ENCODE results near the gene ANKMY2.
"Not testable (repeated sequence)": the region's sequence is repeated elsewhere in the genome, so short reads cannot be mapped to it uniquely, and the experiment has no call there.

The ANKMY2 gene

GRCh38 chr7:16645593-16646471, at the start of gene ANKMY2, which contains the start of gene BZW2:
Gene ANKMY2, minus strand, starts transcription at chr7:16645754. Its CDS starts 181 bp downstream, at chr7:16645573.
Gene BZW2, plus strand, starts transcription at chr7:16646181. Its CDS starts 19,263 bp downstream, at chr7:16665444.
- DNase-seq: peak; percentile 87

GRCh38 chr7:16694806-16695205, 49.3 kb upstream of the ANKMY2 start:
- DNase-seq: no peak

DNA sequence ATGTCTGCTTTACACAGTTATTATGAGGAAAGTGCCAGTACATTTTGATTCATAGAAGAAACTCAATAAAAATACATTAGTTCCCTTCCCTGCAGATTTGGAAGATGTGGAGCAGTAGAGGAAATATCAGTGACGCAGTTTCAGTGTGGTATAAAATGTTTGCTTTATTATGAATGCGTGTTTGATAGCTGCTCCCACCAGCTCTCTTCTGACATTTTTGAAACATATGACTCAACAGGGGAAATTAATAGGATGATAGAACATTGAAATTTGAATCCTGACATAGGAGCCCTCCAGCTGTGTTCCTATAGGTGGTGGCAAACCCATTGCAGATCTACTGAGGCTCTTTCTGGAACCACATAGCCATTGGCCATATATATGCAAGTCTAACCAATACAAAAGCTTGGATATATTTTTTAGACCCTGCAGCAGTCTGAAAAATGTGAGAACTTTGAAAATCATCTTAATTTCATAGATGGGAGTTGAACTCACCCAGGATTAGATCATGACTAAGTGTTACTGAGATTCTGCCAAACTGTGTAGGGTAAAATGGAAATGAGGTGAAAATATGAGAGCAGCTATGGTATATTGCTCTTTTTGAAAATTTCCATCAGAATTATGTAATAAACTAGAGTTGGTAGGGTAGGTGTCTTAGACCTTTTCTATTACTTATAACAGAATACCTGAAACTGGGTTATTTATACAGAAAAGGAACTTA, 48.2 kb upstream of the ANKMY2 start:
- no peak for DNase-seq

DNA sequence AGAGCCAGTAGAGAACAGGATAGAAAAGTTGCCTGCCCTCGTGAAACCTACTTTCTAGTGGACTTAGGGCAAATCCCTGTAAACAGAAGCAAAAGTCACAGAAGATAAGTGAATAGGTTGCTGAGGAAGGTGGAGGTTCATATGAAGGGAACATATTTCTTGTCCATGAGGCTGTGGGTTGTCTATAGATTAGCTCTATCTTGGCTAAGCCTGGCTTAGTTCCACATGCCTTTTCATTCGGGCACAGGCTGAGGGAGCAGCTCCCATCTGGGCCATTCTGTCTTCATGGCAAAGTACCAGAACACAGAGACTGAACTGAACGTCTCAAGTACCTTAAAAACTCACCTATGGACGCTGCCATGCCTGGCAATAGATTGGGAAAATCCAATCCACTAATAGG, 45.7 kb upstream of the ANKMY2 start:
- DNase-seq: no peak

DNA sequence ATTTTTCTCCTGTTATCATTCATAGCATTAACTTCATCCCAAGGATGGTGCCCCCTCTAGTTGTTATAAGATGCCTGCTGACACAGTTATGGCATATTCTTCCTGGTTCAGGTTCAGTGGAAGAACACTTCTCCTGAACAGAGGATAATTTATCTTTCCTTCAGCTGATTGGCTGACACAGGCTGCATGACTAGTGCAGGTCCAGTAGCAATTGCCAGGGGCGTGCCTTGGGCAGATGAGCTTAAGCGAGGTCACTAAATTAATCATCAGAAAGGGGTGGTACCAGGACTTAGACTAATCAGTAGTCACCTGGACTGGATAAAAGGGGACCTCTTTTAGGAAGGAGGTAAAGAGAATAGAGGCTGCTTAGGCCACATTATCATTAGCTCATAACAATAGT, 42.7 kb upstream of the ANKMY2 start:
- no peak for DNase-seq

DNA sequence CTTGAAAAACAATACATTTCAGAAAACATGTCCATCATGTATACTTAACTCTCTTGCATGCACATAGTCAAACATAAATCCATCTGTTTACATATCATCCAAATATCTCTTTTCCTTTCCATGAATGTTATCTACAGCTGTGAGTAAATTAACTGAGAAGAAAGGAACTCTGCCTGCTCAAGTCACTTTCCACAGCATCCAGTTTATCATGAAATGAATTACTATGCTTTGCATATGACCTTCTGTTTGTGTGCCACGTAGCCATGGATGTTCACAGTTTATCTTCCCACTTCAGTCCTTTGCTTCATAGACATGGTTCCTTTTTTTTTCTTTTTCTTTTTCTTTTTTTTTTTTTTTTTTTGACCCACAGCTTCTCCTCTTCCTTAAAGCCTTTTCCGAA, 40.0 kb upstream of the ANKMY2 start:
- no peak for DNase-seq

DNA sequence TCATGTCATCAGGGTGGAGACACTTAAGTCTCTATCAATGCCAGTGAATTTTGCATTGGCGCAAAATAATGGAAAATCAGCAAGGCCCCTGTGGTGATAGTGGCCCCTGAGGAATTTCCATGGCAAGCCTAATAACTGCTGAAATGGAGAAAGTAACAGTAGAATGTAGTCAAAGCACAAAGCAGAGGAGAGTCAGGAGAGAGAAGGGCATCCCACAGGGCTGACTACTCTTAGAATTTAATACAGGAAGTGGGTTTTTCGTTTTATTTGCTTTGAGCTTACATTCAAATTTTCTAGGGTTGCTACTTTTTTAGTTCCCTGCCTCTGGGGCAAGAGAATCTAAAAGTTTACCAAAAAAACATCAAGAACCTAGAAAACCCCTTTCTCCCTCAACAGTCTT, 39.4 kb upstream of the ANKMY2 start:
- no peak for DNase-seq

GRCh38 chr7:16678645-16679566, 33.4 kb upstream of the ANKMY2 start:
- DNase-seq: not testable (repeated sequence)

DNA sequence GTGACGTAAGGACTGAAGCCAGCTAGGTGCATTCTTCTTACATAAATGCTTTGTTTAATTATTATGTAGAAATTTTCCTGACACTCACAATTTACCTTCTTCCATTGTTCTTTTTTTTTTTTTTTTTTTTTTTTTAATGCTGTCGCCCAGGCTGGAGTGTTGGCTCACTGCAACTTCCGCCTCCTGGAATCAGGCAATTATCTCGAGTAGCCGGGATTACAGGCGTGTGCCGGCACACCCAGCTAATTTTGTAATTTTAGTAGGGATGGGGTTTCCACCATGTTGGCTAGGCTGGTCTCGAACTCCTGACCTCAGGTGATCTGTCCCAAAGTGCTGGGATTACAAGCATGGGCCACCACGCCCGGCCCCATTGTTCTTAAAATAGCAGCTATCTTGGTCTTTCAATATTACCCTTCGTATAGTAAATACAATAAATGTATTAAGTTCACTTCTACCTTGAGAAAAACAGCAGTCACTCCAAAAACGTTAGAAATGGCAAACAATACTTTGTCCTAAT, 32.5 kb upstream of the ANKMY2 start:
- DNase-seq: no peak

DNA sequence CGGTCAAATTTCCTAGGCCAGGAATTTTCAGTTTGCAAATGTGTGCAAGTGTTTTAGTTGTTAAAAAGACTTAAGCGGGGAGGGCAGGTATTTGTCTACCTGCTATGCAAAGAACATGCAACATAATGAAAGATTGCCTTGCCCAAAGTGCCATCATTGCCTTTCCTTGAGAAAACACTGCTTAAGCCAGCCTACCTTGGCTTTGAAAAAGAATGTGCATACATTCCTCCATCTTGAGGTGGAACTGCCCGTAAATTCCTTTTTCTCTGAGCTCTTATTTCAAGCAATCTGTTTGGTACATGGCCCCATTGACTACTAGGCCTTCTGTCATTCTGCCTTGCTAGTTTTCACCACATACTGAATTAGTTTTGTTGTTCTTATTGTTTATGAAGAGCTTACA, 29.7 kb upstream of the ANKMY2 start:
- no peak for DNase-seq

DNA sequence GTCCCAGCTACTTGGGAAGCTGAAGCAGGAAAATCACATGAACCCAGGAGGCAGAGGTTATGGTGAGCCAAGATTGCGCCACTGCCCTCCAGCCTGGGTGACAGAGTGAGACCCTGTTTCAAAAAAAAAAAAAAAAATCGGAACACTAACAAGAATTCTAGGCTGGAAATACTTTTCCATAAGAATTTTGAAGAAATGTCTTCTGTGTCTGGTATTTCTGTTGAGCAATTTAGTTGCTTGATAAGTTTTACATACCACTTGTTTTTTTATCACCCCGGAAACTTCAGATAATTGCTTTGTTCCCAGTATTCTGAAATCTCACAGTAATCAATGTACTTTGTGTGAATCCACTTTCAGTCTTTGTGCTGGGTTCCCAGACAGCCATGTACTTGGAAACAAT, 26.3 kb upstream of the ANKMY2 start:
- no peak for DNase-seq

GRCh38 chr7:16670731-16671344, 25.3 kb upstream of the ANKMY2 start:
- DNase-seq: no peak

- no peak for DNase-seq
Measured at GRCh38 chr7:16670021-16670420, 24.5 kb upstream of the ANKMY2 start.

DNA sequence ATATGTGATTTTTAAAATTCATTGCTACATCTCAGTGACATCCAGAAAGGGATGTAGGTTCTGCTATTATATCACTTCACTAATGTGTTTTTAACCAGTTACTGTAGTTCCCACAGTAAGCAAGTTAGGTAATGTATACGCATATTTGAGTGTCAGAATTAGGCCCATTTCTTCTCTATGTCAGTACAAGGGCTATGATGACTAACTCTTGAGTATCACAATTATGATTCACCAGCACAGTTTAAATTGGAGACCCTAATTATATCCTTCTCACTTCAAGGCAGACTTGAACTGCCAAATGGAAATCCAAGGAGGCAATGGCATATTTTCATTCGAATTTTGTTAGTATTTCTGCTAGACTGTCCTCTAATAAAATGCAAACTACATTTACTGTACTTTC, 24.0 kb upstream of the ANKMY2 start:
- no peak for DNase-seq

DNA sequence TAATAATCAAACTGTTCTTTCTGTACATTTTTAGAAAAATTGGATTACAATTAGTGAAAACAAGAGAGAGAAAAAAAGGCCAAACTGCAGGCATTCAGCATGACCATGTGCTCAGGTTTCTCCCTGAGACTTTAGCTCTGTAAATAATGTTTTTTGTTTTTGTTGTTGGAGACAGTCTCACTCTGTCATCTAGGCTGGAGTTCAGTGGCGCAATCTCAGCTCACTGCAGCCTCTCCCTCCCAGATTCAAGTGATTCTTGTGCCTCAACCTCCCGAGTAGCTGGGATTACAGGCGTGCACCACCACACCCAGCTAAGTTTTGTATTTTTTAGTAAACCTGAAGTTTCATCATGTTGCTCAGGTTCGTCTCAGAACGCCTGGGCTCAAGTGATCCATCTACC, 23.4 kb upstream of the ANKMY2 start:
- no peak for DNase-seq

GRCh38 chr7:16668049-16668858, 22.7 kb upstream of the ANKMY2 start:
- no peak for DNase-seq

GRCh38 chr7:16667355-16667754, 21.8 kb upstream of the ANKMY2 start:
- no peak for DNase-seq

- DNase-seq: no peak
Measured at GRCh38 chr7:16661924-16662323, 16.4 kb upstream of the ANKMY2 start.

DNA sequence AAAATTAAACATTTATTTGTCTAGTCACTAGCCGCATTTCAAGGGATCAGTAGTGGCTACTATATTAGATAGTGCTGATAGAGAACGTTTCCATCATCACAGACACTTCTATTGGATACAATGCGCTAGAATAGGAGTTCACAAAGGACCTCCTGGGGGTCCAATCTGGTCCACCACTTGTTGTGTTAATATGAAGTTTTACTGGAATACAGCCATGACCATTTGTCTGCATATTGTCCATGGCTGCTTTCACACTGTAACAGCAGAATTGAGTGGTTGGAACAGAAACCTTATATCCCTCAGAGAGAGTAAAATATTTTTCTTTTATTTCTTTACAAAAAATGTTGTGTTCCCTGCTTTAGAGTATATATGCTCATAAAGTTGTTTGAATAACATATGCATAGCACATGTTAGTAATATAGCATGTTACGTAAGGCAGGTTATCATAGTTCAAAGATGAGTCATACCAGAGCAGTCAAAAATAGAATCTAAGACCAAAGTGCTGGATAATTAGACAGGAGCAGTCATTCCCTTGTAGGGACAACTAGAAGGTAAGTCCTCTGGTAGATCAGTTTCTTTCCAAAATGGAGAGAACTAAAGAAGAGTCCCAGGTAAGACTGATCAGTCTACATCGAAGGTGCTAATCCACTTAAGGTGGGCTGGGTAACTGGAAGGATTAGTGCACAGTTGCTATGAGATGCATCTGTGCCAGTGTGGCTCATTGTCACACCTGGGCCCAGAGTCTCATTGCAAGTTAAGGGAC, 15.3 kb upstream of the ANKMY2 start:
- no peak for DNase-seq

GRCh38 chr7:16659854-16660497, 14.4 kb upstream of the ANKMY2 start:
- not testable (repeated sequence) for DNase-seq

Data from NCI-H1417 treated with DMSO at 0.1 percent for 48 hours (cell line).